PFSK-1 (cell line): ENCODE results near the gene NEU1.
A peak's percentile ranks its signal among the peaks of the same experiment; 100 is the strongest.

Experiments used
- FOXP2 ChIP-seq: optimal IDR thresholded peaks from 2 replicates; pipeline ENCODE3; 2011; ENCODE audit warnings: borderline replicate concordance, control low read depth, inconsistent platforms; ENCODE audit not compliant: insufficient read depth; ENCODE audit errors: extremely low read length, extremely low read depth
- POLR2AphosphoS5 ChIP-seq: IDR thresholded peaks from 2 replicates; pipeline ENCODE4 v1.6.1; 2012; ENCODE audit warnings: low read depth, mild to moderate bottlenecking, control low read depth, low read length, moderate library complexity
- REST ChIP-seq, 2 experiments: IDR thresholded peaks; 2 replicates each; pipeline versions ENCODE4 v1.6.1 to v1.8.0; 2011 to 2012; ENCODE audit warnings: low read depth in 2 of 2, low read length in 2 of 2, control low read depth in 1 of 2, inconsistent platforms in 1 of 2, mild to moderate bottlenecking in 1 of 2, moderate library complexity in 1 of 2; ENCODE audit not compliant: insufficient read depth in 1 of 2
- SIN3A ChIP-seq: IDR thresholded peaks from 2 replicates; pipeline ENCODE4 v1.6.1; 2012; ENCODE audit warnings: mild to moderate bottlenecking, low read length, moderate library complexity, borderline replicate concordance; ENCODE audit not compliant: insufficient read depth
- TAF1 ChIP-seq: IDR thresholded peaks from 2 replicates; pipeline ENCODE4 v1.6.1; 2012; ENCODE audit warnings: low read length, control low read depth, borderline replicate concordance; ENCODE audit not compliant: insufficient read depth

Gene NEU1

GRCh38 chr6:31905041-31905440, 42.4 kb upstream of the NEU1 start:
- TF ChIP-seq SIN3A = no peak
- no peak for TF ChIP-seq TAF1
- TF ChIP-seq FOXP2 = no peak
- TF ChIP-seq POLR2AphosphoS5 = no peak
- no peak for TF ChIP-seq REST (IDR thresholded peaks at IDR 0.05; ENCODE audit: insufficient read depth in 1 of 2, low read depth in 2 of 2, low read length in 2 of 2)

GRCh38 chr6:31903957-31904356, 41.3 kb upstream of the NEU1 start:
- TF ChIP-seq POLR2AphosphoS5 (no peak), REST (IDR thresholded peaks at IDR 0.05; ENCODE audit: insufficient read depth in 1 of 2, low read depth in 2 of 2, low read length in 2 of 2) (no peak), SIN3A (no peak), FOXP2 (no peak), TAF1 (no peak)

- TF ChIP-seq FOXP2 = peak; percentile 71
- TF ChIP-seq SIN3A = peak; percentile 34; the same call in 1 of the 2 replicates
- peak; percentile 53; the same call in 1 of the 2 replicates for TF ChIP-seq POLR2AphosphoS5
- TF ChIP-seq TAF1 = 0 out of 2 replicates have a peak, but pooled peaks have one; percentile 49
- TF ChIP-seq REST (IDR thresholded peaks at IDR 0.05; ENCODE audit: insufficient read depth in 1 of 2, low read depth in 2 of 2, low read length in 2 of 2) = 0 out of 4 replicates have a peak, but pooled peaks have one; percentile 3 to 32
Observed at GRCh38 chr6:31901953-31902643, 39.5 kb upstream of the NEU1 start, which contains the start of gene ZBTB12. TSS of gene ZBTB12 (minus strand) at chr6:31902086. CDS start at chr6:31901305, 781 bp downstream.

- TF ChIP-seq POLR2AphosphoS5 (no peak), SIN3A (peak; percentile 44; the same call in 1 of the 2 replicates)
Observed at GRCh38 chr6:31901415-31901952, 38.9 kb upstream of the NEU1 start.

GRCh38 chr6:31900917-31901414, 38.3 kb upstream of the NEU1 start:
- TF ChIP-seq SIN3A (no peak), REST (IDR thresholded peaks at IDR 0.05; ENCODE audit: insufficient read depth in 1 of 2, low read depth in 2 of 2, low read length in 2 of 2) (no peak), TAF1 (no peak), FOXP2 (no peak), POLR2AphosphoS5 (no peak)
